CD4-positive, alpha-beta T cell treated with Interleukin-21 for 1 hour (primary cell): ENCODE results near the gene NOL4L.

ENCODE experiments used
- DNase-seq: peaks from one replicate; pipeline ENCODE4 v3.0.0-alpha.2; 2020

NOL4L gene

DNA sequence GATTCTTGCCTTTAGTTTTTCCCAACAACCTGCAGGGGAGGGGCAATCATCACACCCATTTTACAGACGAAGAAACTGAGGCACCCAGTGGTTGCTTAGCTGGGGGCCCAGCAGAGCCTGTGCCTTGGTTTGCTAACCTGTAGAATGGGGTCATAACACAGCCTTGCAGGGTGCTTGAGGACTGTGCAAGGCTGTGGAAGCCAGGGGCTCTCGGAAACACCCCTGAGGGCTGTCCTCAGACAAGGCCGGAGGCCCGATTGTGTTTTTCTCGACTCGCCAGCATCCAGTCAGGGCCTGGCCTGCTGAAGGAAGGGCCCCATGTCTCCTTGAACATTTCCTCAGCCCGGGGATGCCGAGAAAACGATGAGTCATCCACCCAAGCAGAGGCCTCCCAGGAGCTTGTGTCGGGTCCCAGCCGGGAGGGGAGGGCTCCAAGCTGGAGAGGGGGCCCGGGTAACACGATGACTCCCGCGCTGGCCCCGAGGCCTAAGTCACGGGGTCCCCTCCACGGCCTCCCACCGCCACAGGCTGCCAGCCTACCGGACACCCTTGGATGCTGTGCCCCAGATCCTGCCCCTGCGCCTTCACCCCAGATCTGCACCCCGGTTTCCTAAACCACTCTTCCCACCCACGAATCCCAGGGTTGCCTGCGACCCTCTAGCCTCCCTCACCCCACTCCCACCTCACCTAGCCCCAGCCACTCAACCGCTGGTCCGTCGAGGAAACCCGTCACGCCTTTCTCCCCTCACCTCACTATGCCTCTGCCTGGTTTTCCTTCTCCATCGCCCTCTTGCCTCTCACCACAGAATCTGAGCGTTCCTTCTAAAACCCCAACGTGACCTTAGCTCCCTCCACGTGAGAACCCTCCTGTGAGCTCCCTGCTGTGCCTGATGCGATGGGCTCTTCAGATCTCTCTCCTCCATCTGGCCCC is 10.6 kb downstream of the NOL4L start:
- DNase-seq: peak; percentile 13

DNA sequence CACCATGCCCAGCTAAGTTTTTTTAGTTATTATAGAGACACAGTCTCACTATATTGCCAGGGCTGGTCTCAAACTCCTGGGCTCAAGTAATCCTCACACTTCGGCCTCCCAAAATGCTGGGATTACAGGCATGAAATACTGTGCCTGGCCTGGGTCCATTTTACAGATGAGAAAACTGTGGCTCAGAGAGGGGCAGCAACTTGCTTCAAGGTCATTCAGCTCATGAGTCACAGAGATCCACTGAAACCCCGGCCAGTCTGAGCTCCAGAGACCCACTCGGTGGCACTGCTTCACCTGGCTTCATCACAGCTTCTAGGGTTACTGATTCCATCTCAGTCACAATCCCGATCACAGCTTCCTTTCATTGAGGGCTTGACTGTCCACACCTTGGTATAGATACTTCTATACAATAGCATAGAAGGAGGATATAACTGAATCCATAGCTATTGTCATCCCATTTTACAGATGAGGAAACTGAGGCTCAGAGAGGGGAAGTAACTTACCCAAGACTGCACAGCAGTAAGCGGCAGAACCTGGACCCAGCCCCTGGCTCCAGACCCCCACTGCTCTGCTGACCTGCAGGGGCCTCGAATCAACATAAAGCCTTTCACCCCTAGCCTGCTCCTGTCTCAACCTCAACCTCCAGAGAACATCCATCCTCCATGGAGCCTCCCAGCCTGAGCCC is 11.8 kb downstream of the NOL4L start:
- no peak for DNase-seq

DNA sequence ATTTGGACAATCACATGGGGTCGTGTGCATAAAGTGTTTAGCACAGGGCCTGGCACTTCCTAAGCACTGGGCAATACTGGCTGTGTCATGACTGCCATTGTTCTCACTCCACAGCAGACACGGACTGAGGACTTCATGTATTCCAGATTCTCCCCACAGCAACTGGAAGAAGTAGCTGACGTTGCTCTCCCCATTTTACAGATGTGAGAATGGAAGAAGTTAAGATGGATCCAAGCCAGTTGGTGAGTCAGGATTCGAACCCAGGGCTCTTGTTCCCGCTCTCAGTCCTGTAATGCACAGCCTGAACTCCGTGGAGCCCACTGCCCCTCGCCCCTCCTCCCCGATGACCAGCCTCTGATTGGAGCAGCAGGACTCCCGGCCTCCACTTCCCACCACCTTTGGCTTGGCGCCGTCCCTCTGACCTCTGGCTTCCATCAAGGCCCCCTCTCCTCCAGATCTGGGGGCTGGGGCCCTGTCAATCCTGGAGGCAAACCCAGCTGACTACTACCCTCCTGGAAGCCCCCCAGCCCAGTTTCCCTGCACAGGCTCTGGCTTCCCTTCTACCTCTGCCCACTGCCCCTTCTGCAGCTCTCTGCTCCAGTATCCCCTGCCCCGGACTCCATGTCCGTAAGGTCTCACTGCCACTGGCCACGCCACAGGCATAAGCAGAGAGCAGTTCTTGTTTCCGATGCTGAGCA is 12.7 kb downstream of the NOL4L start:
- no peak for DNase-seq

DNA sequence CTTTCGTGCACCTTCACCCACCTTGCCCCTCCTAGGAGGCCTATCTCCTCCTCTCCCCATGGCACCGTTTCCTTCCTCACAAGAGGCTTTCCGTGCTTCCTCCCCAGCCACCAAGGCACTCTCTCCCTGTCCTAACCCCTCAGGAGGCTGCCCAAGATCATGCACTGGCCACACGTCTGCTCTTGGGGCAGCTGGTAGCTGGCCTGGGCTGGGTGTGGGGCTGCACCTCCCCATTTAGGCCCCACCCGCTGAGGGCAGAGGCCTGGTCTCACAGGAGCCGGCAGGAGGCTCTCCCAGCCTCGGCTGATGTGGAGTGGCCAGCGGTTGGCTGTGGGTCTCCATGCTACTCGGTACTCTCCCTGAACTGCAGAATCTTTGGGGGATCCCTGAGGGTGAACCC is 13.6 kb downstream of the NOL4L start:
- DNase-seq: no peak

DNA sequence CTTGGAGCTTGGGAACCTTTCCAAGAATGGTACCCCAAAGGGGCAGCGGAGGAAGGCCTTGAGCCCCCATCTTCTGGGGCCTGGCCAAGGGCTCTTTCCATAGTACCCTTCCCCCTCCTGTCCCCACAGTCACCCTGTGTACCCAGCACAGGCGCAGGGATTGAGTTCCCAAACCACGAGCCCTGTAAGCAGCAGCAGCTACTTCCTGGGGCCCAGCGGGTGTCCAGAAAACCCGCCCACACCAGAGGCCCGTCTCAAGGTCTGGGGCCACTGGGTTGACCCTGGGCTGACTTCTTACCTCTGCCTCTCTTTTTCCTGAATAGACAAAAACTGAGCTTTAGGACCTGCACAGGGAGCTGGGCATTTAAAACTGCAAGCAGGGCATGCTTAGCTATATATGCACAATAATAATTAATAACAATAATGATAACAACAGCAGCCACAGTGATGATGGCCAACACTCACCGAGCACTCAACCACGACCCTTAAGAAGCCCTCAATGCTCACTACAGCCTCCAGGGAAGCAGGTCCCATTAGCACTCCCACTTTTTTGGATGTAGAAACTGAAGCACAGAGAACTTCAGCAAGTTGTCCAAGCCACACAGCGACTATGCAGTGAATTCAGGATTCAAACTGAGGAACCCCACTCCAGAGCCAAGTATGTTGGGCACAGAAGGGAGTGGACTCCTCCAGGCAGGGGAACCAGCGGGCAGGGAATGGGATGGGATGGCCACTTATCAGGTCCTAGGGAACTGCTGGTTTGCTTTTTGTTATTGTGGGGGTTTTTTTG is 14.5 kb downstream of the NOL4L start:
- no peak for DNase-seq

DNA sequence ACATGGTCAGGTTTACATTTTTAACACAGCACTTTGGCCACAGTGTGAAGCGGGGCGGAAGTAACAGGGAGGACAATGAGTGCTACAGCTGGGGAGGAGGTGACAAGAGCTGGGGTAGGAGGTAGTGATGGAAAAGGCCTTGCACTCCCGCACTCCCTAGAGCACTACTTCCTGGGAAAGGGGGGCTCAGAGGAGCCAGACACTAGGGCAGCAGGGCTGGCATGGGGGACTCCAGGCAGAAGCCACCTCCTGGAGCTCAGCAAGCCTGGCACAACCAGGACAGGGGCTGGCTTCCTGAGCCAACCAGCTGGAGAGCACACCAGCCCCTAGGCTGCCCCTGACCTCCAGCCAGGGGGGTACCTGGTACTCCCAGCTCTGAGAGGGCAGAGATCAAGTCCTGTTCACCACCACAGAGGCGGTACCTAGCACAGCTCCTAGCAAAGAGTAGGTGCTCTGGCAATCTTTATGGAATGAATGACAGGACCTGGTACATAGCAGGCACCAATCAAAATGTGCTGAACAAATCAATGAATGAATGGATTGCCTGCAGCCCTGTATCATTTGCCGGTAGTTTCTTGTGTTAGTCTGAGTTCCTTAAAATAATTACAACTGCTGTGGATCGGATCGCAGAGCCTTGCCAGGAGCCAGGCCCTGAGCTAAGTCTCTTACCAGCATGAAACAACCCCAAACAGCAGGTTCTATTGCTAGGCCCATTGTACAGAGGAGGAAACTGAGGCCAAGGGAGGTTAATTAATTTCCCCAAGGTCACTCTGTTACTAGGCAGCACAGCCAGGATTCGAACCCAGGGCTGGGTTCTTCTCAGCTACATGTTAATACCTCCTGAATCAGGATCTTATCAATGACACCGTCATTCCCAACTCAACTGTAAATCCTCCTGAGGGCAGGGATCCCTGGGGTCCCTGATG is 15.5 kb downstream of the NOL4L start:
- DNase-seq: peak; percentile 31

DNA sequence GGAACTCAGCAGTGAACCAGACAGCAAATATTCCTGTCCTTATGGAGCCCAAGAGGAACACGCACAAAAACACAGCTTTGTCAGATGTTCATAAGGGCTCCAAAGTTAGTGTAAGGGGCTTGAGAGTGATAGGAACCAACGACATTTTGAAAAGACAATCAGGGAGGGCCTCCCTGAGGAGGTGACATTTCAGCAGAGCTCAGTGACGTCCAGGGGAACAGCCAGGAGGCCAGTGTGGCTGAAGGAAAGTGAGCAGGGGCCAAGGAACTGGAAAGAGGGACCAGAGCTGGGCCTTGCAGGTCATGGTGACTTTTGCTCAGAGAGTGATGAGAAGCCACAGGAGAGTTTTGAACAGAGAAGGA is 16.1 kb downstream of the NOL4L start:
- no peak for DNase-seq

DNA sequence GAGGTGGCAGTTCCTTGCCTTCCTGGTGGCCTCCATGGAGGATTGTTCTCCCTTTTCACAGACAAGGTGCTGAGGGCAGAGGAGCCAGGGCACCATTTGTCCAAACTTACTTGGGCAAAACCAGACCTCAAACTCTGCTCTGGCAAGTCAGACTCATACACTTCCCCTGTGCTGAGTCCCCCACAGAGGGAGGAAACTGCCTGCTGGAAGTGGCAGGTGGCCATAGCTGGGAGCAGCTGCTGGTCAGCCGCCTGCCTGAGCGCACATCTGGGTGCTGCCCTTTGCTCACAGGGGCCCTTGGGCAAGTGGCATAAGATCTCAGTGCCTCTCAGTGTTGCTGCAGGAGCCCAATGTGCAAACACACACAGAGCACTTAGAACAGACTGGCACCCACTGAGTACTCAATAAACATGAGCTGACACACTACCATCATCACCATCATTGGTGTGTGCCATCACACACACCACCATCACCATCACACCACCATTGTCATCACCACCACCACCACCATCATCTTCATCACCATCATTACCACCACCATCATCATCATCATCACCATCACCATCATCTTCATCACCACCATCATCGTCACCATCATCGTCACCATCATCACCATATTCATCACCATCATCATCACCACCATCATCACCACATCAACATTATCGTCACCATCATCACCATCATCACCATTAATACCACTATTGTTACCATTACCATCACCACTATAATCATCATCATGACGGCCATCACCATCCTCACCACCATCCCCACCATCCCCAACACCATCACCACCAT is 17.6 kb downstream of the NOL4L start:
- DNase-seq: no peak

DNA sequence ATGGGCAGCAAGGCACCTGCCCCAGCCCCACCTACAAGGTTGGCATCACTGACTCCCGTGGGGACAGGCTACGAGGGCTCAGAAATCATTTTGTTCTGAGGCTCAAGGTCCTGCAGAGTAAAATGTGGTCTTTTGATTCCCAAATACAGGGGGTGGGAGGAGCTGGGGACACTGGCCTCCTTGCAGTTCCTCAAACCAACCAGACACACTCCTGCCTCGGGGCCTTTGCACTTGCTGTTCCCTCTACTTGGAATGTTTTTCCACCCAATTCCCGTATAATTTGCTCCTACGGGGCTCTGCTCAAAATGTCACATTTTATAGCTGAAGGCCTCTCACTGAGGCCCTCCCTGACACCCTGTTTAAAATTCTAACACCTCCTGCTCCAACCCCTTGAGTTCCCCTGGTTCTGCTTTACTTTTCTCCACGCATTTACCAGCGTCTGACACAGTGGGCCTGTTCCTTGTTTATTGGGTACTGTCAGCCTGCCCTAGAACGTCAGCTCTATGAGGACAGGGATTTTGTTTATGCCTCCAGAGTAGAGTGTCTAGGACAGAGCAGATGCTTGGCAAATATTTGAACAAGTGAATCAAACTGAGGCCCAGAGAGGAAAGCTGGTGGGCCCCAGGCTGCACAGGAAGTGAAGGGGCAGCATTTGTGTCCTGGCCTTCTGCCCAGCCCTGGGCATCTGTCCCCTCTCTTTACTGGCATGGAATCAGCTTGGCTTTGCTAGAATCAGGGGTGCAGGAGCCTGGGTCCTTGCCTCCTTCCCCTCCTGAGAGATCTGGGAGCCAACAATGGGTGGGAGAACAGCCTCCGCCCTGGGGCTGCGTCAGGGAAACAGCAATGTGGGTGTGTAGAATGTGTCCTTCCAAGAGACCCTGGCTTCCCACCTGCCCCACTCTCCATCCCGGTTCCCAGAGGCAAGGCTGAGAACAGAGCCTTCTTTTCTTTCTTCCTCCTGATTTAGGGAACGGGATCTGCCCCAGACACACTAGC is 18.5 kb downstream of the NOL4L start:
- DNase-seq: no peak

DNA sequence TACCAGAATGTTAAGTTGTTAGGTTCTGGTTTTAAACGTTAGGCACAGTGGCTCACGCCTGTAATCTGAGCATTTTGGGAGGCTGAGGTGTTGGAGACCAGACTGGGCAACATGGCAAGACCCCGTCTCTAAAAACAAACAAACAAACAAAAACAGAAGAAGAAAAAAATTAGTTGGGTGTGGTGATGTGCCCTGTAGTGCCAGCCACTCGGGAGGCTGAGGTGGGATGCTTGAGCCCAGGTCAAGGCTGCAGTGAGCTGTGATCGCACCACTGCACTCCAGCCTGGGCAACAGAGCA is 19.4 kb downstream of the NOL4L start:
- DNase-seq: no peak

DNA sequence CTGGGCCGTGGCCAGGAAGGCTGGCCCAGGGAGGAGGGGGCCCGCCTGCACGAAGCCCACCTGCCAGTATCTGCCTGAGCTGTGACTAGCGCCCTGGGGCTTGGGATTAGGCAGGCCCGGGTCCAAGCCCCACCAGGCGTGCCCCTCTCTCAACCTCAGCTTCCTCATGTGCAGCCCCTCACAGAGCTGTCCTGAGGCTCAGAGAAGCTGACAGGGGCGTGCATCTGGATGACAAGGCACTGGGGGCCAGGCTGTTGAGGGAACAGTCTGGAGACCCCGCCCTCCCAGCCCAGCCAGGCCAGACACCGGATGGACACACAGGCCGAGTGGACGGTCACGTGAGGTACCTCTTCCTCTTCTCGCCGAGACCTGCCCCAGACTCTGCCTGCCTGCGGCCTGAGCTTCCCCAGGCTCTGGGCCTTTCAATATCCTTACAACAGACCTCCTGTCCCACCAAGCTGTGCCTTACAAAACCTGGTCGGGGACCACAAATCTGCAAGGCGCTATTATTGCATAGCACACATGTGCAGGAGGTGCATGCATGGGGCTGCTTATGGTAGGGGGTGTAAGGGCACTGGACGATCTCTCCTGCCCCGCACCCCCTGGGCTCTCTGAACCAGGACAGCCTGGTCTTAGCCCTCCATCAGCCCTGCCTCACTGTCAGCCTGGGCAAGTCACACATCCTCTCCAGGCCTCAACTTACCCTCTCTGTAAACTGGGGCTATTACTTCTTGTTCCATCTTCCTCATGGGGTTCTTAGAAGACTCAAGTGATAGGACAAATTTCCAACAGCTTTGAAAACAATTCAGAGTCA is 20.0 kb downstream of the NOL4L start:
- DNase-seq: no peak

DNA sequence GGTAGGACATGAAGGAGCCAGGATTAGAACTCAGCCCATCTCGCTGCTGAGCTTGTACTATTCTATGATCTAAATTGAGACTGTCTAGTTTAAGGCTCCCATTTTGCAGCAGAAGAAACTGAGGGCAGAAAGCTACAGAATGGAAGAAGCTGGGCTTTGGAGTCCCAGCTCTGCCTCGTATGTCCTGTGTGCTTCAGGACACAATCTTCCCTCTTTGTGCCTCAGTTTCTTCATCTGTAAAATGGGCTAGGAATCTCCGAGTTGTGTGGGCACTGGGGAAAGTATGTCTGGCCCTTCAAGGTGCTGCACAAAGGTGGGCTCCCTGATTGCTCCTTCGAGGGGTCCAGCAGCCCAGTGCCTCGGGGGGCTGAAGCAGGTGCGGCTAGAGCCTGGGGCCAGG is 20.7 kb downstream of the NOL4L start:
- DNase-seq: no peak

DNA sequence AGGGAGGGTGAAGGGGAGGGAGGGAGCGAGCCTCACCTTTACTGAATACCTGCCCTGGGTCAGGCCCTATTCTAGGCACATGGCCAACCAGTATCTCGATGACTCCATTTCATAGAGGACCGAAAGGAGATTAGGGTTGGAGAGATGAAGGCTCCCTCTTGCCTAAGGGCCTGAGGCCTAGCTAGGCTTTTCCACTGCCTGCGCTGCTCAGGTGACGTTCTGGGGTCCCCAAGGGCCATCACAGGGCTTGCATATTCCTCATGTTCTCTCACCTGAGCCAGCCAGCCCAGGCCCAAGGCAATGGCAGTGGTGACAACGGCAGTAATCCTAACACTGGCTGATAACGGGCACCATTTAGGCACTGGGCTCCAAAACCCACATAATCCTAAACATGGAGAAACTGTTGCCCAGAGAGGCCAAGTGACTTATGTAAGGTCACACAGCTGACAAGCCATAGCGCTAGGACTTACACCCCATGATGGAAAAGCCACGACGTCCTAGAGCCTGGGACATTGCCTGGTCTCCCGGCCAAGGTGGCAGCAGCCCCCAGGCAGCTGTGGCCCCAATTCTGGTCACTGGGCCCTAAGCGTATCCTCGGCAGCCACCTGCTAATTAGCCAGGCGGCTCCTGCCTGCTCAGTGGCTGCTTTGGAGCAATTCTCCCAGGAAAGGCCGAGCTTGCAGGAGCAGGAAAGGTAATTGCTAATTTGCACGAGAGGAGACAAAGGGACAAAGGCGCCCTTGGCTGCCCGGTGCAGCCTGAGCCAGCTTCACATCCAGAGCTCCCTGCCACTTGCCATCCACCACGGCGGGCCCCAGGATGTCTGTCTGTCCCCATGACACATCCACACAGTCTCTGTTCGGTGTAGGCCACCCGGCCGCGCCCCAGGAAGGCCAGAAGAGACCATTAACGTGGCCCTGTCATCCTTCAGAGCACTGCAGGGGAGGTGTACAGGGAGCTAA is 21.5 kb downstream of the NOL4L start:
- DNase-seq: no peak

DNA sequence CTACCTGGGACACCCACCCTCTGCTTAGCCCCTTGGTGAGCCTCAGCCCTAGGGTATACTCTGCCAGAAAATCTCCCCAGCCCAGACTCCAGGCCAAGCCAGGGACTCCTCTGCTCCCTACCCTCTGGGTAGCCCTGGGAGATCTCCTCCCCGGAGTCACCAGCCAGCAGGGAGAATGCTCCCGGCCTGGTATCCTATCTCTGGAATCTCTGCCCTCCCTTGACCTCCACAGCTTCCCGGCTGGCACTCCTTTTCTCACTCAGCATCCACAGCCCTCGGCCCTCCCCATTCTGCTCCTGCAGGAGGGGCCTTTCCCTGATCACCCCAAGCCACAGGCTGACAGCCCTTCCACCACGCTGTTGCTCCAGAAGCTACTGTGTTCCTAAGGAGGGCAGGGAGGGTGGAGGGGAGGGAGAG is 22.6 kb downstream of the NOL4L start:
- no peak for DNase-seq

DNA sequence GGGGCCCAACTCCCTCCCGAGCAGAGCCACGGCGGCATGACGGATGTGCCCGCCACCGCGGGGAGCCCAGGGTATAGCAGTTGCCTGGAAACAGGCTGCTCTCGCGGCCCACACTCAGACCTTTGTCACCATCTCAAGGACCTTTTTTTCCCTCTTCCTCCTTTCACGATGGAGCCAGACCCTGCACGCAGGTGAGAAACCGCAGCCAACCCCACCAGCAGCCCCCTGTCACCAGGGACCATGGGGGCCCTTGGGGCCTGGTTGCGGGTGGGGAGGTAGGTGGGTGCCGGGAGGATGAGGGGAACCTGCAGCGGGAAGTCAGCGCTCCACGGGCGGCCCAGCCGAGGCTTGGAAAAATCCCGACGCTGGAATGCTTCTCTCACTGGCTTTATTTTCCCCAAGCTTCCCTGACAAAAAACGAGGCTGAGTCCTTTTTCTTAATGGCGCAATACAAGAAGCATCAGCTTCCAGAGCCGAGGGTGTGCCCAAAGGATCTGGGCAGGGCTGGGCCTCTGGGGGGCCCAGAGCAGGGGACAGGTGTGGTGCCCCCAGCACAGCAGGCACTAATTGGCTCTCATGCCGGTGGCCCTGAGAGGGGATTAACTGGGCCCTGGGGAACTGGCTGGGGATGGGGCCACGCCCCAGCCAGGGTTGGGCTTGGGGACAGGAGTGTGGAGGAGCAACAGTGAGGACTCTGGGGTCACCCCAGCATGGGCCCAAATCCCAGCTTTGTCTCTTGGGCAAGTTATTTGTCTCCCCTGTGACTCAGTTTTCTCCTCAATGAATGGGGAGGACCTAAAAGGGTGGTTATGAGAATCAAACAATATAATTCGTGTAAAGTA is 23.9 kb downstream of the NOL4L start:
- no peak for DNase-seq

DNA sequence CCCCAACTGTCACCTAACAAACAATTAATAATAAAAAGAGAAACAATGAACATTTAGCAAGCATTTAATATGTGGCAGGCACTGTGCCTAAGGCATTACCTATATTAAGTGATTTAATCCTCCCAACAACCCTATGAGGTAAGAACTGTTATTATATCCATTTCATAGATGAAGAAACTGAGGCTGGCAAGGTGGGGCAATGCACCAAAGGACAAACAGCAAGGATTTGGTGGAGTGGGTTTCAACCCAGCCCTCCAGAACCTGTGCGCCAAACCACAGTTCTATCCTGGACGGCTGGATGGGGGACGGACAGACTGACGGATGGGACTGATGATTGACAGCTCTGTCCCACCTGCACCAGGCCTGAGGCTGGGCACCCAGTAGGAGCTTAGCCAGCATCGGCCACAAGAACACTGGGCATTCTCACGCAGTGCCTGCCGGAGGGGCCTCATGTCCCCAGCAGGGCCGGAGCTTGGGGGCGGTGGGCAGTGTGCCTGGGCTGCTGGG is 24.6 kb downstream of the NOL4L start:
- DNase-seq: no peak
